ENCODE measurements around the gene ZNRD2.

- TF ChIP-seq, protein P1, sequence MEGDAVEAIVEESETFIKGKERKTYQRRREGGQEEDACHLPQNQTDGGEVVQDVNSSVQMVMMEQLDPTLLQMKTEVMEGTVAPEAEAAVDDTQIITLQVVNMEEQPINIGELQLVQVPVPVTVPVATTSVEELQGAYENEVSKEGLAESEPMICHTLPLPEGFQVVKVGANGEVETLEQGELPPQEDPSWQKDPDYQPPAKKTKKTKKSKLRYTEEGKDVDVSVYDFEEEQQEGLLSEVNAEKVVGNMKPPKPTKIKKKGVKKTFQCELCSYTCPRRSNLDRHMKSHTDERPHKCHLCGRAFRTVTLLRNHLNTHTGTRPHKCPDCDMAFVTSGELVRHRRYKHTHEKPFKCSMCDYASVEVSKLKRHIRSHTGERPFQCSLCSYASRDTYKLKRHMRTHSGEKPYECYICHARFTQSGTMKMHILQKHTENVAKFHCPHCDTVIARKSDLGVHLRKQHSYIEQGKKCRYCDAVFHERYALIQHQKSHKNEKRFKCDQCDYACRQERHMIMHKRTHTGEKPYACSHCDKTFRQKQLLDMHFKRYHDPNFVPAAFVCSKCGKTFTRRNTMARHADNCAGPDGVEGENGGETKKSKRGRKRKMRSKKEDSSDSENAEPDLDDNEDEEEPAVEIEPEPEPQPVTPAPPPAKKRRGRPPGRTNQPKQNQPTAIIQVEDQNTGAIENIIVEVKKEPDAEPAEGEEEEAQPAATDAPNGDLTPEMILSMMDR (IDR thresholded peaks at IDR 0.05; ENCODE audit: low read length): no peak
- TF ChIP-seq EZH2phosphoT487 (IDR thresholded peaks at IDR 0.05; ENCODE audit: low read length): no peak
- no peak for TF ChIP-seq EZH2 (optimal IDR thresholded peaks at IDR 0.05; ENCODE audit: low read depth, low read length)
Measured at GRCh38 chr11:65559535-65559934, 10.7 kb upstream of the ZNRD2 start.
